Mesangial cell (primary cell): Measurements from ENCODE around the gene MAZ. TPM values are rescaled to one million over a fixed set of nuclear protein-coding genes. Genes with fewer than 3 reads are reported as not detected.

ENCODE experiments used
- total RNA-seq: library from RNA; depleted of rRNA; stranded (reverse); fragments of >200 nt; gene quantifications from 2 replicates; pipeline ENCODE4 v1.2.3, GENCODE V29; 2015

The MAZ gene
- total RNA-seq: 482 and 486 TPM in 2 replicates

GRCh38 chr16:29806099-29806579 is at the start of gene MAZ:
Gene MAZ (plus strand): TSS chr16:29806529. CDS start chr16:29806702, 173 bp downstream.

GRCh38 chr16:29777576-29778350 is 28.6 kb upstream of the MAZ start, which contains the start of gene ZG16:
Gene ZG16 (plus strand): TSS chr16:29778256. CDS start chr16:29779267, 1,011 bp downstream.

GRCh38 chr16:29790183-29790948 is 16.0 kb upstream of the MAZ start, which contains the start of gene KIF22:
Gene KIF22 (plus strand): TSS chr16:29790751. CDS start chr16:29790760, 9 bp downstream.

GRCh38 chr16:29811896-29812665 is 5.8 kb downstream of the MAZ start, which contains the start of gene PRRT2:
Gene PRRT2 (plus strand): TSS chr16:29812193. CDS start chr16:29813055, 862 bp downstream.

GRCh38 chr16:29815793-29816693 is 9.7 kb downstream of the MAZ start, which contains the start of gene PAGR1:
Gene PAGR1 (plus strand): TSS chr16:29816152. CDS start chr16:29816526, 374 bp downstream.

GRCh38 chr16:29820271-29820701 is 14.0 kb downstream of the MAZ start, which contains the start of gene MVP:
Gene MVP (plus strand): TSS chr16:29820462. CDS start chr16:29830550, 10,088 bp downstream.

Other genes starting within 250 kb of the MAZ start
- 0.25 and 0.49 TPM in 2 replicates for gene SPN, start 143.3 kb upstream of the MAZ start, total RNA-seq
- 124 and 265 TPM in 2 replicates for gene QPRT, start 127.3 kb upstream of the MAZ start, total RNA-seq
- gene C16orf54, start 60.5 kb upstream of the MAZ start, total RNA-seq: under 0.01 TPM in 1 of 2 replicates, not detected in the other
- gene ZG16, start 28.3 kb upstream of the MAZ start, total RNA-seq: not detected in 2 replicates
- gene KIF22, start 15.8 kb upstream of the MAZ start, total RNA-seq: 19.4 and 130 TPM in 2 replicates
- gene PRRT2, start 5.7 kb downstream of the MAZ start, total RNA-seq: 0.25 and 0.98 TPM in 2 replicates
- gene PAGR1, start 9.6 kb downstream of the MAZ start, total RNA-seq: 19.9 and 38.3 TPM in 2 replicates
- gene MVP, start 13.9 kb downstream of the MAZ start, total RNA-seq: 178 and 255 TPM in 2 replicates
- gene CDIPT, start 56.7 kb downstream of the MAZ start, total RNA-seq: 94.5 and 128 TPM in 2 replicates
- gene SEZ6L2, start 93.0 kb downstream of the MAZ start, total RNA-seq: 13.0 and 66.6 TPM in 2 replicates
- gene ASPHD1, start 94.0 kb downstream of the MAZ start, total RNA-seq: 13.9 and 25.9 TPM in 2 replicates
- 11.4 and 12.5 TPM in 2 replicates for gene KCTD13, start 119.7 kb downstream of the MAZ start, total RNA-seq
- gene TMEM219, start 155.6 kb downstream of the MAZ start, total RNA-seq: 89.3 and 173 TPM in 2 replicates
- gene TAOK2, start 167.3 kb downstream of the MAZ start, total RNA-seq: 32.3 and 39.7 TPM in 2 replicates
- gene HIRIP3, start 189.1 kb downstream of the MAZ start, total RNA-seq: 5.7 and 21.7 TPM in 2 replicates
- gene INO80E, start 189.7 kb downstream of the MAZ start, total RNA-seq: 39.2 and 97.6 TPM in 2 replicates
- gene DOC2A, start 204.5 kb downstream of the MAZ start, total RNA-seq: 0.49 and 0.76 TPM in 2 replicates
- gene C16orf92, start 216.7 kb downstream of the MAZ start, total RNA-seq: not detected in 2 replicates
- gene TLCD3B, start 224.7 kb downstream of the MAZ start, total RNA-seq: 0.13 and 0.98 TPM in 2 replicates